ENCODE results near the gene CYP4F22. TPM values are rescaled to one million over a fixed set of nuclear protein-coding genes. Genes with fewer than 3 reads are reported as not detected.
"Not testable (repeated sequence)": the region's sequence is repeated elsewhere in the genome, so short reads cannot be mapped to it uniquely, and the experiment has no call there.

Gene CYP4F22
- total RNA-seq, 1 donor from 2014 or later: not detected

DNA sequence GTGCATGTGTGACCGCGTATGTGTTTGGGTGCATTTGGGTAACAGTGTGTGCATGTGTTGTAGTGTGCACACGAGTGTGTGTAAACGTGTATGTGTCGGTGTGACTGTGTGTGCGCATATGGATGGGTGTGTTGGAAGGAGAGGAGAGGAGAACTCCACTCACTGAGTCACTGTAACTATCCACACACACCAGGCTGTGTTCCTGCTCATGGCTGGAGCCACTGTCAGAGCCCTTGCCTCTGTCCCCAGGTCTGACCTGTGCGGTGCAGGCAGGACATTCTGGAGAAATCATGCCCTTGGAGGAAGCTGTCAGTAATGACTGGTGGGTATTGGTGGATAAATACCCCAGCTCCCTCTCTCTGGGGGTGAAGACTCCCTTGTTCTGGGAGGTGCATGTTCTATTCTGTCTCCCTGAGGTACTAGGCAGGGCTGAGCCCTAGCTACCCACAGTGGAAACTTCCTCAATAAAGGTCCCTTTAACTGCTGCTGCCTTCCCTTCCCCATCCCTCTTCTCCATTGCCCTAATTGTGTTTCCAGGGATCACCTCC lies 48.4 kb downstream of the CYP4F22 start:
- intact Hi-C loops (cut with DNase I): loop anchor here (5.0 kb wide), 2 partner anchors 104 to 379 kb away; no protein-coding TSS in a partner anchor
- no peak for DNase-seq
- peak; percentile 4 for ATAC-seq (ENCODE audit: poor library complexity)

DNA sequence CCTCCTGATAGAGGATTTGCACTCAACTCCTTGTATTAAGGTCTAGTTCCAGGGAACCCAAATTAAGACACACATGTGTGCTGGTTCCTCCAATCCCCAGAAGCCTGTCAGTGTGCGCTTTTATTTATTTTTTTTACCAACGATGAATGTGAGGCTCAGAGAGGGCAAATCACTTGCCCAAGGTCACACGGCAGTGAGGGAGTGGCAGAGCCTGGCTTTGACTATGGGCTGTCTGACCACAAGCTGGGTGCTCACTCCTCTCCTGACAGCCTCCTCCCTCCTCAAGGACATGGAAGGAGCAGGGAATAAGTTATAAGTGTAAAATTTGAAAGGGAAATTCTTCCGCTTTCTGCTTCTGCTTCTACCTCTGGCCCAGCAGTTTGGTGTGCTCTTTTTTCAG lies 48.9 kb downstream of the CYP4F22 start:
- ATAC-seq (ENCODE audit: poor library complexity): no peak
- intact Hi-C loops (cut with DNase I): loop anchor here (5.0 kb wide), 2 partner anchors 105 to 380 kb away; no protein-coding TSS in a partner anchor
- DNase-seq: no peak

DNA sequence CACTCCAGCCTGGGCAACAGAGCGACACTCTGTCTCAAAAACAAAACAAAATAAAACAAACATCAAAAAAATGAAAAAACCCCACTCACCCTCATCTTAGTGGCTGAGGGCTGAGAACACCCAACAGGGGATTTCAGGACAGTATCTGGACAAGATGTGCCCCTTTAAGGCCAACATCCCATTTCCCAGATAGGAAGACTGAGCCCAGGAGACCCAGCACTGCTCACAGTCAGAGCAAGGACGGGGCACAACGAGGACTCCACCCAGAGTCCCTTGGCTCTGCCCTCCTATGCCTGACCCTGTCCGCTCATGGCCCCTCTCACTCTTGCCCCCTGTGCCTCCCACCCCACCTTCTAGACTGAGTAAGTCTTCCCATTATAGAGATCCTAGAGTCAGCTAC lies 53.8 kb downstream of the CYP4F22 start:
- DNase-seq (no peak), ATAC-seq (ENCODE audit: poor library complexity) (no peak)
- intact Hi-C loops (cut with DNase I): no loop called here

DNA sequence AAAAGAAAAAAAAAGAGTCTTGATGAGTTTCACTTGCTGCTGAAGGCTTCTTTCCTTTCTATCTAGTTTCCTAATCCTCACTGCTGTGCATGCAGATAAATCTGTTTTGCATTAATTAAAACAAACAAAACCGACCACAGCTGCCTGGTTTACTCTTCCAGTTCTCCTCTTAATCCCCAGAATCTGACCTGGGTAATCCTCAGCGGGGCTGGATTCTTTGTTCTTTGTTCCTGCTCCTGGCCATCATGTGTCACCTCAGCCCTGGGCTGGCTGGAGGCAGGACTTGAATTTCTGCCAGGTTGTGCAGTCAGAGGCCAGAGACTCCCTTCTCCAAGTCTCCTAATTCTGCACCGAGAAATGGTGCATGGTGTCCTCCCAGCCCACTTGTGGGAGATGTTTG lies 54.5 kb downstream of the CYP4F22 start:
- intact Hi-C loops (cut with DNase I): no loop called here
- no peak for DNase-seq
- ATAC-seq (ENCODE audit: poor library complexity): peak; percentile 38

DNA sequence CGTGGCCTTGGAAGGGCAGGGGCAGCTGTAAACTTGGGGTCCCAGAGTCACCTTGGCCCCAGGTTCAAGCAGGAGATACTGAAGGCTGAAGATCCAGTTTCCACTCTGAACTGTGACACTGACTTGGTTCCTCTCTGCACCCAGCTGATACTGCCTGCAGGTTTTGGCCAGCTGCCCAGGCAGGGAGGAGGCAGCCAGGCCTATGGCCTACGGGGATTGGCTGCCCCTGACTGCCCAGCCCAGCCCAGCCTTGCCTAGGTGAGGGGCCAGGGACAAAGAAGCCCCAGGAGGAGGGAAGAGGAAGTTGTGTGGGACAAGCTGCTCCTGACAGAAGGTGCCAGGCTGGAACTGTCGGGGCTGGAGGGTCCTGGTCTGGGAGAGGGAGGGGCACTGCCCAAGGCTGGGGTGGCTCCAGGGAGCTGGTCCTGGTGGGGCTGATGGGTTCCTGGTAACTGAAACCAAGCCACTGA lies 55.0 kb downstream of the CYP4F22 start:
- intact Hi-C loops (cut with DNase I): no loop called here
- peak; percentile 59 for DNase-seq
- peak; percentile 91 for ATAC-seq (ENCODE audit: poor library complexity)

DNA sequence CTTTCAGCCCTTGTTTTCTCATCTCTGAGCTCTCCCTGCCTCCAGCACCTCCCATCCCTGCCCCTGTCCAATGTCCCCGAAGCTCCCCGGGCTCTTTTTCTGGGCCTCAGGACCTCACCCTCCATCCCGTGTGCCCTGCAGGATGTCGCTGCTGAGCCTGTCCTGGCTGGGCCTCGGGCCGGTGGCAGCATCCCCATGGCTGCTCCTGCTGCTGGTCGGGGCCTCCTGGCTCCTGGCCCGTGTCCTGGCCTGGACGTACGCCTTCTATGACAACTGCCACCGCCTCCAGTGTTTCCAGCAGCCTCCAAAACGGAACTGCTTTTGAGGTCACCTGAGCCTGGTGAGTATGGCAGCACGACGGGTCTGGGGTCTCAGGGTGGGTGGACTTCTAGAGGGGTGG lies 55.6 kb downstream of the CYP4F22 start:
- DNase-seq (no peak), ATAC-seq (ENCODE audit: poor library complexity) (no peak)
- intact Hi-C loops (cut with DNase I): no loop called here

DNA sequence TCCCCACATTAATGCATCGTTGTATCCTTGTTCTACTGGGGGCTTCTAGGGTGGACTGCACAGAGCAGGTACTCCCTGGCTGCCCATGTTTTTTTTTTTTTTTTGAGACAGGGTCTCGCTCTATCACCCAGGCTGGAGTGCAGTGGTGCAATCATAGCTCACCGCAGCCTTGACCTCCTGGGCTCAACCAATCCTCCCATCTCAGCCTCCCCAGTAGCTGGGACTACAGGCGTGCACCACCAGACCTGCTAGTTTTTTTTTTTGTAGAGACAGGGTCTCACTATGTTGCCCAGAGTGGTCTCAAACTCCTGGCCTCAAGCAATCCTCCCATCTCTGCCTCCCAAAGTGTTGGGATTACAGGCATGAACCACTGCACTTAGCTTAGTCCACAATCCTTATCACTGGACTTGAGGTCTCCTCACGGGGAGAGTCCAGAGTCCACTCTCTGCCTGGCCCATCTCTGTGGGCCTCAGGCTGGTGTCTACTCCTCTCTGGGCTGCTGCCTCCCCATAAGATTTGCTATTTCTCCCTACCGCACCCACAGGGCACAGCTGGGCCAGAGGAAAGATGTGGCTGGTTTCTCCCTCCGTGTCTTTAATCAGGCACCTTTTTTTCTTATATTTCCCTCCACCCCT lies 56.3 kb downstream of the CYP4F22 start:
- no peak for DNase-seq
- intact Hi-C loops (cut with DNase I): no loop called here
- no peak for ATAC-seq (ENCODE audit: poor library complexity)

DNA sequence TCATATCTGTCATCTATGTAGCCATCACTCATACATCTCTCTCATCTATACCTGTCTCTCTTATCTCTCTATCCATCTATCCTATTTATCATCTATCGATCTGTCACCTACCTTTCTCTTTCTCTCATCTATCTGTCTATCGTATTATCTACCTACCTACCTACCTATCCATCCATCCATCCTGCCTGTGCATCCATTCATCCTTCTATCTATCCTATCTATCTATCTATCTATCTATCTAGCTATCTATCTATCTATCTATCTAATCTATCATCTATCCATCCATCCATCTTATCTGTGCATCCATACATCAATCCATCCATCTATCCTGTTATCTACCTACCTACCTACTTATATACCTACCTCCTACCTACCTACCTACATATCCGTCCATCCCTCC lies 62.1 kb downstream of the CYP4F22 start:
- no peak for DNase-seq
- ATAC-seq (ENCODE audit: poor library complexity): no peak
- intact Hi-C loops (cut with DNase I): no loop called here

DNA sequence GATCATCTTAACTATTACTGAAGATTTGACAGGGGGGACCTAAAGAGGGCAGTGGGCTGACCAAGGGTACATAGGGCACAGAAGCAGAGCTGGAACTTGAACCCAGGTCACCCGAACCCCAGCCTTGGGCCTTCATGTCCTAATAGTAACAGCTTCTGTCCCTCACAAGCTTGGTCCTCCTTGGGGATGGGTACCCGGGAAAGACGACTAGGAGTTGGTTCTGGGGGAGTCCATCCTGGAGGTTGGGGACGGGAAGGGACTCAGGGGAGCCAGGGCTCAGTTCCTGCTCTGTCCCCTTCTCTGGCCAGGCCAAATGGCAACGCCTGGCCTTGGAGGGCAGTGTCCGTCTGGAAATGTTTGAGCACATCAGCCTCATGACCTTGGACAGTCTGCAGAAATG lies 67.1 kb downstream of the CYP4F22 start:
- intact Hi-C loops (cut with DNase I): no loop called here
- no peak for DNase-seq
- no peak for ATAC-seq (ENCODE audit: poor library complexity)

DNA sequence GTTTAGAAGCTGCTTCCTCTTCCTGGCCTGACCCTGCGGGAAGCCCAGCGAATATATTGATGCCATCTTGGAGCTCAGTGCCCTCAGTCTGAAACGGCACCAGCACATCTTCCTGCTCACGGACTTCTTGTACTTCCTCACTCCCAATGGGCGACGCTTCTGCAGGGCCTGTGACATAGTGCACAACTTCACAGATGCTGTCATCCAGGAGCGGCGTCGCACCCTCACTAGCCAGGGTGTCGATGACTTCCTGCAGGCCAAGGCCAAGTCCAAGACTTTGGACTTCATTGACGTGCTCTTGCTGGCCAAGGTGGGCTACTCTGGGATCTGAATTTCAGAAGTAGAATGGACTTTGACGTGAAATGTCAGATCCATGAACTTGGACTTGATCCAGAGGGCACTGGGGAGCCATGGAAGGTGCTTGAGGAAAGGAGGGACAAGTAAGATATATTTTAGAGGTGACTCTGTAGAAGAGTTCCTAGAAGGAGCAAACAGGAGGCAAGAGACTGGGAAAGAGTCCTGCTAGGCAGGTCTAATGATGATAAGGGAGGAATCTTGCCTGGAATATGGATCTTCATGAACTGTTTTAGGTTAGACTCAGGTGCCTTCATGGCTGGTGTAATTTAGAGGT lies 68.3 kb downstream of the CYP4F22 start:
- intact Hi-C loops (cut with DNase I): no loop called here
- DNase-seq: no peak
- ATAC-seq (ENCODE audit: poor library complexity): no peak

DNA sequence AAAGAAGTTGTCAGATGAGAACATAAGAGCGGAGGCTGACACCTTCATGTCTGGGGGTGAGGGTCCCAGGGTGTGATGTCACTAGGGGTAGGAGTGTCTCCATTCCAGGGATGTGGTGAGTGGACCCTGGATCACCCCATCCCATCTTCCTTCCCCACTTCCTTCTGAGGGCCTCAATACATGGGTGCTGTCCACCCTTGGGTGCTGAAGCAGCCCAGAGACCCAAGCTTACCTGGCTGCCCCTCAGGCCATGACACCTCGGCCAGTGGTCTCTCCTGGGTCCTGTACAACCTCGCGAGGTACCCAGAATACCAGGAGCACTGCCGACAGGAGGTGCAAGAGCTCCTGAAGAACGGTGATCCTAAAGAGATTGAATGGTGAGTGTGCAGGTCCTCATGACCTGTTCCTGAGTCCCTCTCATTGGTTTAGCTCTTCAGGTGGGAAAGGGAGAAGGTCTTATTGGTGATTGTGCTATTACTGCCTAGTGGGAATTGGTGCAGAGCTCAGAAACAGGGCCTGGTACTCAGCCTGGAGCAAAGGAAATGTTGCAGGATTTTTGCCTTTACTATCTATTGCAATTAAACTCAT lies 69.0 kb downstream of the CYP4F22 start:
- ATAC-seq (ENCODE audit: poor library complexity) (no peak), DNase-seq (no peak)
- intact Hi-C loops (cut with DNase I): no loop called here

DNA sequence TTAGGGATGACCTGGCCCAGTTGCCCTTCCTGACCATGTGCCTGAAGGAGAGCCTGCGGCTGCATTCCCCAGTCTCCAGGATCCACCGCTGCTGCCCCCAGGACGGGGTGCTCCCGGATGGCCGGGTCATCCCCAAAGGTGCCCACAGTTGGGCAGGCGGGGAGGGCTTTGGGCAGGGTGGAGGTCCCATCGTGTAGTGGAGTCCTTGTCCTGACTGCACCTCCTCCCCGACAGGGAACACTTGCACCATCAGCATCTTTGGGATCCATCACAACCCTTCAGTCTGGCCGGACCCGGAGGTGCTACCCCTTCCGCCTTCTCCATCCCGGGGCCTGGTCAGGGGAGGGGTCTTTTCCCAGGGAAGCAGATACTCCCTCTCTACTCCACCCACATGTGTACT lies 75.0 kb downstream of the CYP4F22 start:
- intact Hi-C loops (cut with DNase I): no loop called here
- DNase-seq: no peak
- ATAC-seq (ENCODE audit: poor library complexity): no peak

DNA sequence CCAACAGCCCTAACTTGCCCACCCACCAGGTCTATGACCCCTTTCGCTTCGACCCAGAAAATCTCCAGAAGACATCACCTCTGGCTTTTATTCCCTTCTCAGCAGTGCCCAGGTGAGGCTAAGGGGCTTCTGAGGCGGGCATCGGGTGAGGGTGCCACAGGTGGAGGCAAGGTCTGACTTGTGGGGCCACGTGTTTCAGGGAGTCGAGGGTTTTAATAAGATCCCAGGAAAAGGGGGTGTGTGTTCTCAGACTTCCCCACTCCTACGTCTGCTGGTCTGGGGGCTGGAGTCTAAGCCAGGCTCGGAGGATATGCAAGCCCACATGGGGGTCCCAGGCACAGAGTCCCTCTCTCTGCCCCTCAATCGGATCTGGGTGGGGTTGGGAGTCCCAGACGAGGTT lies 75.8 kb downstream of the CYP4F22 start:
- no peak for ATAC-seq (ENCODE audit: poor library complexity)
- DNase-seq: no peak
- intact Hi-C loops (cut with DNase I): no loop called here

DNA sequence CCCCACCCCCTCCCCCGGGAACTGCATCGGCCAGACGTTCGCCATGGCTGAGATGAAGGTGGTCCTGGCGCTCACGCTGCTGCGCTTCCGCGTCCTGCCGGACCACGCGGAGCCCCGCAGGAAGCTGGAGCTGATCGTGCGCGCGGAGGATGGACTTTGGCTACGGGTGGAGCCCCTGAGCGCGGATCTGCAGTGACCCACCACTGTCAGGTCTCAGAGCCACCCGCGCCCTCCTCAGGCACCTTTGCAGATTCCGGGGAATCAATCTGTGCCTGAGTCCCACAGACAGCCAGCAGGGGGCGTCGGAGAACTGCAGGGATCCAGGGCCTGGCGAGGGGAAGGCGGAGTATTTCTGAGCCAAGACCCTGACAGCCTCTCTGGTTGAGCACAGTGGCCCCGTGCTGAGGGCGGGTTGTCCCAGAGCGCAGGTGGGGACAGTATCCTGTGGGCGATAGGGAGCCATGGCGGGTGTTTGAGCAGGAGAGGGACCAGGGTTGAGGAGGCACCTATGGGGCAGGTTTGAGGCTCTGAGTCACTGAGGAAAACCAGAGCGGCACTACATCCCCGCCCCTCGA lies 76.3 kb downstream of the CYP4F22 start:
- intact Hi-C loops (cut with DNase I): no loop called here
- peak; percentile 91 for ATAC-seq (ENCODE audit: poor library complexity)
- peak; percentile 90 for DNase-seq

DNA sequence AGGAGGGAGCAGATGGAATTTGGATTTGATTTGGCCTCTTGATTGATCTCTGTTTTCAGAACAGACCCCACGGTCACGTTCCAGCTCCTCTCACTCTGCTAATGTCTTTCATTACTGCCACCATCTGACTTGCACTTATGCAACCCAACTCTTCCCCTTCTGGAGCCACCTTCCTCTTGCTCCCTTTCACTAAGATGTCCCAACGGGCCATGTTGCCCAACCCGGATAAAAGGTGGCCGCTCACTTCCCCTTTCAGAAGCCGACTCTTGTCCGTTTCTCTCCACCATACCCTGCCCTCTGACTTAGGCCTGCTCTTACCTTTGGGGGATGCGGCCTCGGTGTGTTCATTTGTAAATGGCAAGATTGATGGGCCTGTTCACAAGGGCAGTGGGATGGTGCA lies 79.3 kb downstream of the CYP4F22 start:
- ATAC-seq (ENCODE audit: poor library complexity) (peak; percentile 45), DNase-seq (peak; percentile 80)
- intact Hi-C loops (cut with DNase I): no loop called here

DNA sequence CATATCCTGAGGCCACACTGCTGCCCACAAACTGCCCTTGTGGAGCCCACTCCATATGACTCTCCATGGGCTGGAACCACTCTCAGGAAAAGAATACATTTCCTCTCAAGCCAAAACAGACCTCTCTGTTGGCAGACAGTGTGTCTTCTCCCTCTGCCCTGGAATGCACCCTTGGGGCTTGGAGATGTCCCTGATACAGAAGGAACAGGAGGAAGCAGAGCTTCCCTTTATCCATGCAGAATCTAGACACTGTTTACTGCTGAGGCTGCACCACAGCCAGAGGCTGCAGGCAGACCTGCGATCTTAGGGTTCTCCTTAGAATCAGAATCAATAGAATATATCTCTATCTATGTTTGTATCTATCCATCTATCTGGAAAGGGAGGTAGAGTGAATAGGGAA lies 79.9 kb downstream of the CYP4F22 start:
- ATAC-seq (ENCODE audit: poor library complexity) (no peak), DNase-seq (no peak)
- intact Hi-C loops (cut with DNase I): no loop called here

DNA sequence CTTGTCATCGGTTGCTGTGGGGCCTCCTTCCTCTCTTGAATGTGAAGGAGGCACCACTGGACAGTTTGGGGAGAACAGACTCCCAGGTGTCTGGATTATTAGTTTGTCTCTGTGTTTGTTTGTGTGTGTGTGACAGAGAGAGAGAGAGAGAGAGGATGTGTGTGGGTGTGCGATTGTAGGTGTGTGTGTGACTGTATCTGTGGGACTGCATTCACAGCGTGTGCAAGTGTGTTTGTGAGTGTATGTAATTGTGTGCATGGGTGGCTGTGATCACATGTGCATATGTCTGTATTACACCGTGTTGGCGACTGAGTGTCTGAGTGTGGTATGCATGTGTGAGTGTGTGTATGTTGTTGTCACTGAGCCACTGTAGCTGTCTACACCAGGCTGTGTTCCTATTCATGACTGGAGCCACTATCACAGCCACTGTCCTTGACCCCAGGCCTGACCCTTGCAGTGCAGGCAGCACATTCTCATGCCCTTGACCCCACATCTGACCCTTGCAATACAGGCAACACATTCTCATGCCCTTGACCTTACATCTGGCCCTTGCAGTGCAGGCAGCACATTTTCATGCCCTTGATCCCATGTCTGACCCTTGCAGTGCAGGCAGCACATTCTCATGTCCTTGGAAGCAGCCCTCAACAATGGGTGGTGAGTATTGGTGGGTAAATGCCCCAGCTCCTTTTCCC lies 81.6 kb downstream of the CYP4F22 start:
- ATAC-seq (ENCODE audit: poor library complexity): no peak
- intact Hi-C loops (cut with DNase I): no loop called here

DNA sequence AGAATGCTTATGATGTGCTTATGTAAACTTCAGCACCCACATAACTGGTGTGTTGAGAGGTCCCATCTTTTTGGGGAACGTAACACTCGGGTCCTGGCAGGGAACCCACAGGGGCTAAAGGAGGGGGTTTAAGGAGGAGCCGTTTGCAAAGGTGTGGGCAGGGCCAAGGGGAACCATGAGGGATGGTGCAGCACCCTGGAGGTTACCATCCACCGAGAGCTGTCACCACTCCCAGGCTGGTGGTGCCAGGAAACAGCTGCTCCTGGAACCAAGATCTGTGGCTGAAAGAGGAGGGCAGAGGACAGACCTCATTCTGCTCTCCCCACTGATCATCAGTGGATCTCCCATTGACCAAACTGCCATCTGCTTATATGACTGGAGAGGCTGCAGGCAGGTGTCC lies 83.5 kb downstream of the CYP4F22 start:
- intact Hi-C loops (cut with DNase I): no loop called here
- no peak for DNase-seq
- no peak for ATAC-seq (ENCODE audit: poor library complexity)

More for the DNA sequence above, 81.6 kb downstream of the CYP4F22 start:
- DNase-seq: no peak

DNA sequence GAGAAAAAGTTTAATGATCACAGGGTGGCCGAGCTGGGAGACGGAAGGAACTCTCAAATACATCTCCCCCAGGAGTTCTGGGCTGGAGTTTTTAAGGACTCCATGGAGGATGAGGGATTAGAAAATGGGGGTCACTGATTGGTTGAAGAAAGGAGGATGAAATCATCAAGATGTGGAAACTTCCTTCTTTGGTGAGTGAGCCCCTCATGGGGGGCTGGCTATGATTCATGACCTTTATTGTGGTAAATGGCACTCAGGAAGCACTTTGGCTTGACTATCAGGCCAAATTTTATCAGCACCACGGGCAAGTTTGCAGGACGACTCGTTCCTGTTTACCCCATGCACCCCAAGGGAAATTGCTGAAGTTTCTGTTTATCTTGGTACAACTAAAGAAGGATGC lies 84.2 kb downstream of the CYP4F22 start:
- ATAC-seq (ENCODE audit: poor library complexity); intact Hi-C loops (cut with DNase I): not testable (repeated sequence)

More for the DNA sequence above, 84.2 kb downstream of the CYP4F22 start:
- not testable (repeated sequence) for DNase-seq
